OCI-LY3 (cell line): Measurements from ENCODE around the gene MAP7D3.

ENCODE experiments used
- CTCF ChIP-seq: fragments of 200-600, 300-600 bp; sonication (generic); IDR thresholded peaks from 2 replicates; pipeline ENCODE4 v1.5.1; 2014; ENCODE audit warnings: antibody characterized with exemption, low read length, low read depth
- EZH2phosphoT487 ChIP-seq: fragments of 200-600 bp; shearing (Covaris generic); IDR thresholded peaks from 2 replicates; pipeline ENCODE4 v1.6.1; 2018; ENCODE audit warnings: antibody characterized with exemption, mixed run types, low read depth

GRCh38 chrX:136259543-136259942 is 8.3 kb upstream of the MAP7D3 start:
- TF ChIP-seq CTCF (no peak), EZH2phosphoT487 (no peak)
